HepG2 (cell line): ENCODE measurements around the gene JAG1. TPM values are rescaled to one million over a fixed set of nuclear protein-coding genes. Genes with fewer than 3 reads are reported as not detected.
A peak's percentile ranks its signal among the peaks of the same experiment; 100 is the strongest.

Experiments
- ARID2 ChIP-seq: sonication (generic); formaldehyde crosslinking; IDR thresholded peaks from 2 replicates; pipeline ENCODE4 v1.8.1; 2022; ENCODE audit warnings: mild to moderate bottlenecking, missing genetic modification reagents, borderline replicate concordance
- BHLHE40 ChIP-seq: IDR thresholded peaks from 2 replicates; pipeline ENCODE4 v1.6.1; 2011; ENCODE audit warnings: low read length, improper control_type of control experiment
- CHD2 ChIP-seq: IDR thresholded peaks from 2 replicates; pipeline ENCODE4 v1.6.1; 2011; ENCODE audit warnings: low read depth, low read length, improper control_type of control experiment
- CREM ChIP-seq, 2 experiments: sonication (generic) in 1 of 2; formaldehyde crosslinking in 1 of 2; IDR thresholded peaks; 2 replicates each; pipeline versions ENCODE4 v1.4.0 to v1.6.1; 2016 to 2020; ENCODE audit warnings: antibody characterized with exemption in 1 of 2, mild to moderate bottlenecking in 1 of 2, missing genetic modification reagents in 1 of 2
- GLMP ChIP-seq: sonication (generic); formaldehyde crosslinking; IDR thresholded peaks from 2 replicates; pipeline ENCODE4 v1.9.0; 2021; ENCODE audit warnings: missing genetic modification reagents, mild to moderate bottlenecking, borderline replicate concordance
- HDAC2 ChIP-seq: sonication (generic); formaldehyde crosslinking; IDR thresholded peaks from 2 replicates; pipeline ENCODE4 v1.4.0; 2020; ENCODE audit warnings: missing genetic modification reagents
- HMG20A ChIP-seq: IDR thresholded peaks from 2 replicates; pipeline ENCODE4 v1.6.1; 2016; ENCODE audit warnings: borderline replicate concordance
- HOXA9 ChIP-seq: sonication (generic); formaldehyde crosslinking; IDR thresholded peaks from 2 replicates; pipeline ENCODE4 v1.8.1; 2022; ENCODE audit warnings: missing genetic modification reagents, mild to moderate bottlenecking, moderate library complexity, borderline replicate concordance
- KDM1A ChIP-seq: IDR thresholded peaks from 2 replicates; pipeline ENCODE4 v1.6.1; 2016; ENCODE audit warnings: missing compliant biosample characterization
- MTA1 ChIP-seq: sonication (generic); formaldehyde crosslinking; IDR thresholded peaks from 2 replicates; pipeline ENCODE4 v1.4.0; 2020; ENCODE audit warnings: missing genetic modification reagents, mild to moderate bottlenecking, borderline replicate concordance
- NCOA2 ChIP-seq: sonication (generic); formaldehyde crosslinking; IDR thresholded peaks from 2 replicates; pipeline ENCODE4 v1.8.0; 2022; ENCODE audit warnings: inconsistent platforms
- NONO ChIP-seq, 2 experiments: fragments of 450-650 bp in 1 of 2; sonication (generic) in 1 of 2; formaldehyde crosslinking in 1 of 2; IDR thresholded peaks in 1 of 2; conservative IDR thresholded peaks in 1 of 2; 2 replicates each; pipeline versions ENCODE4 v1.6.1 to v1.8.0; 2017 to 2022; ENCODE audit warnings: mild to moderate bottlenecking in 1 of 2, missing genetic modification reagents in 1 of 2, moderate library complexity in 1 of 2
- RARA ChIP-seq: IDR thresholded peaks from 2 replicates; pipeline ENCODE4 v1.6.1; 2016; ENCODE audit warnings: missing genetic modification reagents, missing compliant biosample characterization
- RBAK ChIP-seq: sonication (generic); formaldehyde crosslinking; IDR thresholded peaks from 2 replicates; pipeline ENCODE4 v1.5.1; 2020; ENCODE audit warnings: mild to moderate bottlenecking, missing genetic modification reagents
- RXRA ChIP-seq: sonication (generic); formaldehyde crosslinking; IDR thresholded peaks from 2 replicates; pipeline ENCODE4 v1.5.1; 2020; ENCODE audit warnings: missing genetic modification reagents
- SALL1 ChIP-seq: sonication (generic); formaldehyde crosslinking; IDR thresholded peaks from 2 replicates; pipeline ENCODE4 v1.8.0; 2022; ENCODE audit warnings: mild to moderate bottlenecking, missing genetic modification reagents
- SKIL ChIP-seq: sonication (generic); formaldehyde crosslinking; IDR thresholded peaks from 2 replicates; pipeline ENCODE4 v1.8.0; 2022; ENCODE audit warnings: missing genetic modification reagents, mild to moderate bottlenecking, moderate library complexity, borderline replicate concordance
- ZBTB8A ChIP-seq: sonication (generic); formaldehyde crosslinking; IDR thresholded peaks from 2 replicates; pipeline ENCODE4 v1.4.0; 2020; ENCODE audit warnings: mild to moderate bottlenecking, low read depth, missing genetic modification reagents, borderline replicate concordance
- ZNF333 ChIP-seq: sonication (generic); formaldehyde crosslinking; IDR thresholded peaks from 2 replicates; pipeline ENCODE4 v1.4.0; 2020; ENCODE audit warnings: mild to moderate bottlenecking, missing genetic modification reagents, borderline replicate concordance
- ZNF33A ChIP-seq: sonication (generic); formaldehyde crosslinking; IDR thresholded peaks from 2 replicates; pipeline ENCODE4 v1.5.1; 2020; ENCODE audit warnings: missing genetic modification reagents, mild to moderate bottlenecking, moderate library complexity, borderline replicate concordance
- ZNF431 ChIP-seq: sonication (generic); formaldehyde crosslinking; IDR thresholded peaks from 2 replicates; pipeline ENCODE4 v1.9.0; 2022; ENCODE audit warnings: missing genetic modification reagents, low read depth, mild to moderate bottlenecking, borderline replicate concordance
- ZNF576 ChIP-seq: sonication (generic); formaldehyde crosslinking; IDR thresholded peaks from 2 replicates; pipeline ENCODE4 v1.4.0; 2020; ENCODE audit warnings: mild to moderate bottlenecking, missing genetic modification reagents
- ZNF605 ChIP-seq: sonication (generic); formaldehyde crosslinking; IDR thresholded peaks from 2 replicates; pipeline ENCODE4 v1.8.0; 2022; ENCODE audit warnings: mild to moderate bottlenecking, missing genetic modification reagents
- polyA plus RNA-seq, 8 experiments: library from polyadenylated mRNA; depleted of rRNA in 3 of 8; stranded (reverse) in 7 of 8; unstranded in 1 of 8; fragments of >200 nt; fragmentation: Illumina TruSeq in 4 of 8; extraction: Trizol in 4 of 8; gene quantifications; 2 replicates each; pipeline versions ENCODE4 v1.2.1 to v1.2.3, GENCODE V29; 2011 to 2016; ENCODE audit warnings: low read depth in 4 of 8, missing spikeins in 1 of 8, mixed read lengths in 1 of 8; ENCODE audit not compliant: insufficient read depth in 1 of 8
- total RNA-seq, 5 experiments: library from RNA; depleted of rRNA; stranded (reverse); fragments of >200 nt; fragmentation: Illumina TruSeq; extraction: Trizol; gene quantifications; 2 replicates each; pipeline ENCODE4 v1.2.3, GENCODE V29; 2016; ENCODE audit warnings: low read depth in 1 of 5

The JAG1 gene
- total and polyA plus RNA-seq, 2 of the 13 experiments (the other 11 are each of a cell fraction or from before 2014, with no cell fraction given), result 47.1 to 56.3 TPM

- TF ChIP-seq SKIL (CRISPR knock-in tag) (peak; percentile 73; the same call in 1 of the 2 replicates), NCOA2 (peak; percentile 89), ZNF431 (CRISPR knock-in tag) (no peak), ZNF333 (CRISPR knock-in tag) (no peak), ZNF576 (CRISPR knock-in tag) (0 out of 2 replicates have a peak, but pooled peaks have one; percentile 67), ARID2 (CRISPR knock-in tag) (peak; percentile 76), GLMP (CRISPR knock-in tag) (no peak), RARA (peak; percentile 91), CREM (IDR thresholded peaks at IDR 0.05) (peak; percentile 80), CREM (CRISPR knock-in tag; IDR thresholded peaks at IDR 0.05) (no peak), ZBTB8A (CRISPR knock-in tag) (no peak), RBAK (CRISPR knock-in tag) (no peak), HMG20A (CRISPR knock-in tag) (peak; percentile 72; the same call in 1 of the 2 replicates), BHLHE40 (peak; percentile 78), ZNF33A (CRISPR knock-in tag) (no peak), ZNF605 (CRISPR knock-in tag) (peak; percentile 39; the same call in 1 of the 2 replicates), CHD2 (no peak), NONO (IDR thresholded peaks at IDR 0.05) (no peak), NONO (CRISPR knock-in tag; conservative IDR thresholded peaks at IDR 0.05) (peak; percentile 56), RXRA (CRISPR knock-in tag) (peak; percentile 85; the same call in 1 of the 2 replicates), SALL1 (CRISPR knock-in tag) (peak; percentile 74), HDAC2 (CRISPR knock-in tag) (peak; percentile 75), KDM1A (CRISPR knock-in tag) (no peak), MTA1 (no peak), HOXA9 (no peak)
These were observed 32.1 kb upstream of the JAG1 start (continued) for GRCh38 chr20:10705801-10706459.
